H1 (cell line): ENCODE results near the gene RANBP6. TPM values are rescaled to one million over a fixed set of nuclear protein-coding genes. Genes with fewer than 3 reads are reported as not detected.

ENCODE experiments used
- ASH2L ChIP-seq: fragments of 200-600, 300-600 bp; sonication (generic); IDR thresholded peaks from one replicate; pipeline ENCODE4 v1.7.1; 2017; ENCODE audit warnings: low read length
- CBX5 ChIP-seq: fragments of 300-800, 300-1000 bp; sonication (generic); IDR thresholded peaks from 2 replicates; pipeline ENCODE4 v1.7.1; 2016; ENCODE audit warnings: antibody characterized with exemption, low read length, low read depth
- EP300 ChIP-seq, 2 experiments: IDR thresholded peaks; 1 replicate in 1 of 2; 2 replicates in 1 of 2; pipeline ENCODE4 v1.6.1; 2011 to 2012; ENCODE audit warnings: low read depth in 2 of 2, low read length in 2 of 2, mild to moderate bottlenecking in 2 of 2, borderline replicate concordance in 1 of 2, inconsistent platforms in 1 of 2, moderate library complexity in 1 of 2
- JUND ChIP-seq: IDR thresholded peaks from 2 replicates; pipeline ENCODE4 v1.6.1; 2011; ENCODE audit warnings: mild to moderate bottlenecking, improper control_type of control experiment, low read length
- PHF8 ChIP-seq: fragments of 200-600 bp; sonication (generic); conservative IDR thresholded peaks from 2 replicates; pipeline ENCODE4 v1.7.1; 2012; ENCODE audit warnings: low read depth, mild to moderate bottlenecking, inconsistent platforms, low read length, moderate library complexity
- SUZ12 ChIP-seq: fragments of 200-600 bp; sonication (generic); IDR thresholded peaks from 2 replicates; pipeline ENCODE4 v1.6.1; 2012; ENCODE audit warnings: mild to moderate bottlenecking, inconsistent platforms, low read length, moderate library complexity, mixed read lengths
- polyA plus RNA-seq, 7 experiments: library from polyadenylated mRNA; depleted of rRNA in 3 of 7; stranded (reverse) in 5 of 7; unstranded in 2 of 7; fragments of >200 nt in 5 of 7; fragments of 200-250 nt in 2 of 7; gene quantifications; 1 replicate in 5 of 7; 2 replicates in 1 of 7; 4 replicates in 1 of 7; pipeline versions ENCODE4 v1.2.1 to v1.2.3, GENCODE V29; 2011 to 2013; ENCODE audit warnings: missing spikeins in 2 of 7, mixed read lengths in 2 of 7
- total RNA-seq: library from RNA; stranded (reverse); fragmentation: NEBNext Ultra II Directional; extraction: Animal tissue kit (Norgen Biotek cat#: 25700); gene quantifications from 2 replicates; pipeline ENCODE4 v1.2.1, GENCODE V29; 2021
- TF ChIP-seq, protein P1 (sequence below): IDR thresholded peaks from 2 replicates; pipeline ENCODE4 v1.6.1; 2012; ENCODE audit warnings: inconsistent platforms

Gene RANBP6
- total and polyA plus RNA-seq, 2 of the 8 experiments (the other 6 are each of a cell fraction or from before 2014, with no cell fraction given): 5.7 to 18.8 TPM

- TF ChIP-seq, protein P1, sequence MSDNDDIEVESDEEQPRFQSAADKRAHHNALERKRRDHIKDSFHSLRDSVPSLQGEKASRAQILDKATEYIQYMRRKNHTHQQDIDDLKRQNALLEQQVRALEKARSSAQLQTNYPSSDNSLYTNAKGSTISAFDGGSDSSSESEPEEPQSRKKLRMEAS: no peak
- no peak for TF ChIP-seq SUZ12
- no peak for TF ChIP-seq ASH2L
- TF ChIP-seq PHF8: no peak
- no peak for TF ChIP-seq EP300 (IDR thresholded peaks at IDR 0.05; ENCODE audit: borderline replicate concordance in 1 of 2, low read depth in 2 of 2, low read length in 2 of 2)
- no peak for TF ChIP-seq CBX5
- no peak for TF ChIP-seq JUND
These were observed 36.9 kb downstream of the RANBP6 start (continued) for GRCh38 chr9:5978523-5978922.
